Upper lobe of left lung (tissue), 6 donors: Measurements from ENCODE around the gene GUCA2A. TPM values are rescaled to one million over a fixed set of nuclear protein-coding genes. Genes with fewer than 3 reads are reported as not detected.

Experiments used
- ATAC-seq, 2 donors: fragments of 200-7000 bp; cut with Tn5 transposase; one replicate each; pipeline ENCODE4 v1.9.1; 2022; ENCODE audit warnings: mild to moderate bottlenecking in 2 of 2, moderate library complexity in 2 of 2; ENCODE audit not compliant: low FRiP score in 2 of 2
- DNase-seq, 2 donors: peaks; one replicate each; pipeline ENCODE4 v3.0.0-alpha.2; 2019 to 2020
- H3K27ac ChIP-seq, 4 donors: fragments of 200-600 bp; sonication (generic); one replicate each; pipeline ENCODE4 v1.5.1; 2016 to 2019
- H3K27me3 ChIP-seq, 4 donors: fragments of 200-600 bp; sonication (generic); one replicate each; pipeline ENCODE4 v1.5.1; 2017 to 2019
- H3K36me3 ChIP-seq, 4 donors: fragments of 200-600 bp; sonication (generic); one replicate each; pipeline ENCODE4 v1.5.1; 2016 to 2019
- H3K4me1 ChIP-seq, 4 donors: fragments of 200-600 bp; sonication (generic); one replicate each; pipeline ENCODE4 v1.5.1; 2018 to 2019
- H3K4me3 ChIP-seq, 4 donors: fragments of 200-600 bp; sonication (generic); one replicate each; pipeline ENCODE4 v1.5.1; 2017 to 2019; ENCODE audit warnings: mild to moderate bottlenecking in 2 of 4, moderate library complexity in 1 of 4
- H3K9me3 ChIP-seq, 4 donors: fragments of 200-600 bp; sonication (generic); one replicate each; pipeline ENCODE4 v1.5.1; 2018 to 2019
- EP300 ChIP-seq, 4 donors: sonication (generic); formaldehyde crosslinking; IDR thresholded peaks; one replicate each; pipeline ENCODE4 v1.5.1; 2017; ENCODE audit warnings: antibody characterized with exemption in 4 of 4, control low read depth in 2 of 4
- POLR2A ChIP-seq, 4 donors: fragments of 450-650 bp; IDR thresholded peaks; one replicate each; pipeline ENCODE4 v1.5.1; 2016 to 2017; ENCODE audit warnings: antibody characterized with exemption in 4 of 4, mild to moderate bottlenecking in 2 of 4
- POLR2AphosphoS5 ChIP-seq, 2 donors: sonication (generic); formaldehyde crosslinking; IDR thresholded peaks; one replicate each; pipeline ENCODE4 v1.5.1; 2017; ENCODE audit warnings: antibody characterized with exemption in 2 of 2
- WGBS, 2 donors: methylation state at CpG; one replicate each; pipeline ENCODE4 v1.1.5; 2017 to 2018; 5-methylcytosine and 5-hydroxymethylcytosine counted together
- total RNA-seq, 6 donors: library from RNA; depleted of rRNA in 4 of 6; stranded (reverse); fragments of >200 nt in 4 of 6; gene quantifications; one replicate each; pipeline versions ENCODE4 v1.1.0 to v1.2.1, GENCODE V29; 2016 to 2021
- TF ChIP-seq, protein P1 (sequence below), 6 experiments: fragments of 450-650 bp in 4 of 6; fragments of 200-600 bp in 2 of 6; sonication (generic) in 2 of 6; IDR thresholded peaks; one replicate each; pipeline ENCODE4 v1.5.1; 2016 to 2019; ENCODE audit warnings: antibody characterized with exemption in 6 of 6
- donor health status: DM: no; HTN: no; CAD: no; lungs with moderate emphysema.
- donor health status: DM: no; HTN: yes; CAD: no; lungs with severe emphysema.

Gene GUCA2A
- total RNA-seq, 6 donors from 2014 or later = 0.47 TPM; not detected in 5

DNA sequence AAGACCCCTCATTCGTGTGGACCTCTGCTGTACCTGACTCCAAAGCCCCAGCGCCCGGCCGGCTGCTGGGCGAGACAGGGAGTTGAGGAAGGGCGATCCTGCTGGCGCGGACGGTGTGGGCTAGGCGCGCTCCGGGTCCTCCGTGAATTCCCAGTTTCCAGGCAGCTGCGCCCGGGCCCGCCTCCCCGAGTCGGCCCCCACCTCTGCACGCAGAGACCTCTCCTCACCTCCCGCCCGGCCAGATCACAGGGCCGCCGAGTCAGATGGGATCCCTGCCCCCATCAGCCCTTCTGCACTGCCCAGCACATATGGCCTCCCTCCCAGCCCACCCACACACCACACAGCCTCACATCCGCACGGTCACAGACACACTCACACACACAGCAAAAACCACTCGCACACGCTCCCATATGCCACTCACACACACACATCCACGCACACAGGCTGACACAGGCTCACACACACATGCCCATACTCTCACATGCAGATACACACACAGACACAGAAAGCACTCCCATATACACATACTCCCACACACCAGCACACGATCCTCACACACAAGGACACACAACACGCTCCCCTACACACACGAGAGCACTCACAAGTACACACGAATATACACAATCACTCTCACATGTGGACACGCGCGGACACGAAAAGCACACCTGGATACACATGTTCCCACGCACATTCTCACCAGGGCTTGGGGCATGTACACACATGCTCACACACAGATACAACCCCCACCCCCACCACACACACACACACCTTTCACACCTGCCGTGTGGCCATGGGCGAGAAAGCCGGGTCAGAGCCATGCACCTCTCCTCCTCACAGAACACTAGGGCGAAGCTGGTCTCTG lies 18.6 kb downstream of the GUCA2A start:
- TF ChIP-seq POLR2AphosphoS5 (IDR thresholded peaks at IDR 0.05) (no peak), EP300 (IDR thresholded peaks at IDR 0.05) (no peak), POLR2A (IDR thresholded peaks at IDR 0.05) (no peak)
- TF ChIP-seq, protein P1, sequence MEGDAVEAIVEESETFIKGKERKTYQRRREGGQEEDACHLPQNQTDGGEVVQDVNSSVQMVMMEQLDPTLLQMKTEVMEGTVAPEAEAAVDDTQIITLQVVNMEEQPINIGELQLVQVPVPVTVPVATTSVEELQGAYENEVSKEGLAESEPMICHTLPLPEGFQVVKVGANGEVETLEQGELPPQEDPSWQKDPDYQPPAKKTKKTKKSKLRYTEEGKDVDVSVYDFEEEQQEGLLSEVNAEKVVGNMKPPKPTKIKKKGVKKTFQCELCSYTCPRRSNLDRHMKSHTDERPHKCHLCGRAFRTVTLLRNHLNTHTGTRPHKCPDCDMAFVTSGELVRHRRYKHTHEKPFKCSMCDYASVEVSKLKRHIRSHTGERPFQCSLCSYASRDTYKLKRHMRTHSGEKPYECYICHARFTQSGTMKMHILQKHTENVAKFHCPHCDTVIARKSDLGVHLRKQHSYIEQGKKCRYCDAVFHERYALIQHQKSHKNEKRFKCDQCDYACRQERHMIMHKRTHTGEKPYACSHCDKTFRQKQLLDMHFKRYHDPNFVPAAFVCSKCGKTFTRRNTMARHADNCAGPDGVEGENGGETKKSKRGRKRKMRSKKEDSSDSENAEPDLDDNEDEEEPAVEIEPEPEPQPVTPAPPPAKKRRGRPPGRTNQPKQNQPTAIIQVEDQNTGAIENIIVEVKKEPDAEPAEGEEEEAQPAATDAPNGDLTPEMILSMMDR (IDR thresholded peaks at IDR 0.05) = no peak
- peaks cover 0 to 18% (median 7%) of the 10 kb centered on the region in 4 donors for H3K4me1 ChIP-seq
- H3K27ac ChIP-seq = no peak overlapping the region
- DNase-seq (peak in 1 of 2 donors; percentile 77), ATAC-seq (no peak)
- no peaks in the 10 kb centered on the region for H3K36me3 ChIP-seq
- H3K27me3 ChIP-seq = no peaks in the 10 kb centered on the region
- no peaks in the 10 kb centered on the region for H3K9me3 ChIP-seq
- WGBS, 2 donors = 74% methylated on average over 23 to 41 of the region's 41 CpGs
- no peak overlapping the region for H3K4me3 ChIP-seq

DNA sequence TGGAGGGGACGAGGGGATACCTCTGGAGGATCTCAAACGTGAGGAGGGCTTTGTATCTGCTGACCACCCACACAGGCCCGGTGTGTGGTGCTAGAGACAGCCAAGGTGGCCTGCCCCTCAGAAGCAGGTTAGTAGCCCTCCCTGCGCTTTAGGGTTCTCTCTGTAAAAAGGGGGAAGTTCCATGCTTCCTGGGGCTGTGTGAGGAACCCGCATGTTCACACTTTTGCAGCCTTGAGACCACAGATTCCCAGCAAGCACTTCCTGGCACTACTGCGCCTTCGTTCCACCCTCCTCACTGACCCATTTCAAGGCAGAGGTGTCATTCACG lies 19.2 kb downstream of the GUCA2A start:
- no peak for TF ChIP-seq POLR2A (IDR thresholded peaks at IDR 0.05)
- no peaks in the 10 kb centered on the region for H3K9me3 ChIP-seq
- no peak overlapping the region for H3K27ac ChIP-seq
- WGBS, 2 donors = 67 to 72% methylated on average over 3 to 8 of the region's 8 CpGs
- no peak for ATAC-seq
- no peaks in the 10 kb centered on the region for H3K36me3 ChIP-seq
- no peak for DNase-seq
- H3K4me1 ChIP-seq = peaks cover 0 to 18% (median 9%) of the 10 kb centered on the region in 4 donors
- no peak overlapping the region for H3K4me3 ChIP-seq
- H3K27me3 ChIP-seq = no peaks in the 10 kb centered on the region

DNA sequence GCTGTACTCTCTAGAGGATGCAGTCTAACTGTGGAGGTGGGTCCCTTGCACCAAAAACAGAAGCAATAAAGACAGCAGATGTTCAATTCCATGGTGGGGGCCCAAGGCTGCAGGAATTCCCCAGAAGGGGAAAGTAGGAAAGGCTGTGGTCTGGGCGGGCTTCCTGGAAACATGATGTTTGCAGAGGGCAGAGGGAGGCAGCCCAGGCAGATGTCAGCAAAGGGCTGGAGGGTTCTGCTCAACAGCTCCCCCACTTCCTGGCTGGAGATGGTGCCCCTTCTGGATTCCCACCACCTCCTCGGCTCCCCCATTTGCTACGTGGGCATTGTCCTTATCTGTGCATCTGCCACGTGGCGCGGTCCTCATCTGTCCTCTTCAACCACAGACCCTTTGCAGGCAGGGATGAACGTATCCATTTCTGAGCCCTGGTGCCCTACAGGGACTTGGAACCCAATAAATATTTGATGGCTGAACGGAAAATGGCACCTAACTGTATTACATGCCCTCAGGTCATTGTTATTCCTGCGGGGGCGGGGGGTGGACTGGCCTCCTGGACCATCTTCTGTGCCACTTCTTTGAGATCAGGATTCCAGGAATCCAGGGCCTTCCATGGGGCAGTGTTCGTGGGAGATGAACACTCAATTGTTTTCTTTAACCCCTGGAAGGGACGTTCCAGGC lies 19.7 kb downstream of the GUCA2A start:
- no peak for ATAC-seq
- Histone ChIP-seq H3K4me3 (no peak overlapping the region), H3K27ac (no peak overlapping the region), H3K27me3 (no peaks in the 10 kb centered on the region), H3K36me3 (no peaks in the 10 kb centered on the region), H3K4me1 (peaks cover 0 to 18% (median 10%) of the 10 kb centered on the region in 4 donors), H3K9me3 (no peaks in the 10 kb centered on the region)
- TF ChIP-seq POLR2AphosphoS5 (IDR thresholded peaks at IDR 0.05) (no peak), EP300 (IDR thresholded peaks at IDR 0.05) (no peak)
- TF ChIP-seq, protein P1 (IDR thresholded peaks at IDR 0.05) = no peak
- WGBS, 2 donors = 76 to 80% methylated on average over 10 to 12 of the region's 12 CpGs
- DNase-seq = no peak

DNA sequence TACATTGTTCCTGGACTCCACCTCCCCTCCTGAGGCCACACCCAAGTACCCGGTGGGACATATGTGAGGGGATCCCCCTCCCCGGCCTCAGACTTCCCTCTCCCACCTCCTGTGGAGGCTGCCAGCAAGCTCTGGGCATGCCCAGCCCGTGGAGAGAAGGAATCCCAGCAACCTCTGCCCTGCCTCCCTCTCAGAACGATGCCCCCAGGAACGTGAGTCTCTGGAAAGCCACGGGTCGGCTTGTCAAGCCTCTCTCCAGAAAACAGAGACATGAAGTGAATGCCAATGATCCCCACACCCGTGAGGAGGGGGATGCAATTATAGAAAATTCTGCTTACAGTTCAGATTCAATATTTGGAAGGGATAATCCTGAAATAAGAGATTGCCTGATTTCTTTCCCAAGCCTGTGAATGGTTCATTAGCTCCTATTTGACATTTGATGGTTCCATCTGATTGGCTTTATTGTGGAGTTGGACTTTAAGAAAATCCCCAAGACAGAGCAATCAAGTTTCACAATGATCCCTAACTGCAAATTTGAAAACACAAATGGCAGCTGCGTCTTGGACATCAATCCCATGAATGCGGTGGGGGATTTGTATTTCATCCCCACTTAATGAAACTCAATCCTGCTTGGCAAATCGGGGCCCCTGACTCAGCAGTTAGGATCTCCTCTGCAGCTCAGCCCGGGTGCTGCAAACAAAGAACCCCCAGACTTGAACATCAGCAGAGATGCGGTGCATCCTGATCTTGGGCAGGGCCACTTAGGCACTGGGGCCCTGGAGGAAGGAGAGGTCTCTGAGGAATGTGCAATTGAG lies 20.4 kb downstream of the GUCA2A start:
- TF ChIP-seq, protein P1 (IDR thresholded peaks at IDR 0.05) = no peak
- TF ChIP-seq POLR2AphosphoS5 (IDR thresholded peaks at IDR 0.05) (no peak), POLR2A (IDR thresholded peaks at IDR 0.05) (no peak), EP300 (IDR thresholded peaks at IDR 0.05) (no peak)
- no peaks in the 10 kb centered on the region for H3K36me3 ChIP-seq
- no peak for DNase-seq
- 48 to 59% methylated on average over 9 to 13 of the region's 13 CpGs for WGBS, 2 donors
- ATAC-seq = no peak
- H3K27ac ChIP-seq = no peak overlapping the region
- H3K27me3 ChIP-seq = no peaks in the 10 kb centered on the region
- peaks cover 0 to 18% (median 10%) of the 10 kb centered on the region in 4 donors for H3K4me1 ChIP-seq
- H3K9me3 ChIP-seq = no peaks in the 10 kb centered on the region
- H3K4me3 ChIP-seq = no peak overlapping the region
